HCT116 (cell line): ENCODE results near the gene RASL10A. TPM values are rescaled to one million over a fixed set of nuclear protein-coding genes. Genes with fewer than 3 reads are reported as not detected.
A peak's percentile ranks its signal among the peaks of the same experiment; 100 is the strongest.

Experiments
- ATAC-seq: fragments of 200-7000 bp; cut with Tn5 transposase; 2 replicates; pipeline ENCODE4 v1.9.1; 2020; ENCODE audit warnings: mild to moderate bottlenecking, moderate library complexity
- BruUV-seq: library from RNA; stranded (reverse); fragments of 400-500 nt; replicated peaks from 2 replicates; lab custom pipeline; 2021; lab: Mats Ljungman, UMichigan
- CTCF ChIA-PET: fragments of 300-600 bp; sonication (Branson Sonifier 250); formaldehyde crosslinking; loops from one replicate; lab custom pipeline; 2021; ENCODE audit warnings: antibody characterized with exemption; lab: Charles Lee
- POLR2A ChIA-PET: fragments of 300-600, 350-600 bp; sonication (Branson Sonifier 250); formaldehyde crosslinking; loops from one replicate; lab custom pipeline; 2021; ENCODE audit warnings: antibody characterized with exemption; lab: Charles Lee
- RAD21 ChIA-PET, 2 experiments: fragments of 300-600 bp; sonication (Branson Sonifier 250); formaldehyde crosslinking; loops; one replicate each; lab custom pipeline; 2023; ENCODE audit warnings: low total read pairs in 2 of 2; ENCODE audit not compliant: uncharacterized antibody in 2 of 2, unreplicated experiment in 2 of 2, low non-redundant PET in 1 of 2; lab: Charles Lee
- DNase-seq: peaks from one replicate; pipeline ENCODE4 v3.0.0-alpha.2; 2010; ENCODE audit warnings: low read depth, low spot score
- H2AFZ ChIP-seq: fragments of 200-600 bp; shearing (Covaris generic), sonication (generic); 2 replicates; pipeline ENCODE4 v1.6.1; 2017; ENCODE audit warnings: low read depth, mixed run types, mixed read lengths, antibody characterized with exemption, low read length; ENCODE audit not compliant: poor library complexity, severe bottlenecking
- H3K27ac ChIP-seq: 2 replicates; pipeline ENCODE4 v1.5.1; 2012; ENCODE audit warnings: low read depth, low read length
- H3K27me3 ChIP-seq: fragments of 200-600 bp; sonication (generic); 2 replicates; pipeline ENCODE4 v1.6.1; 2016; ENCODE audit warnings: mixed run types, low read length, mixed read lengths; ENCODE audit not compliant: insufficient read depth
- H3K36me3 ChIP-seq, 2 experiments: fragments of 200-500 bp in 1 of 2; fragments of 200-600 bp in 1 of 2; sonication (Bioruptor generic) in 1 of 2; sonication (generic) in 1 of 2; 2 replicates each; pipeline versions ENCODE4 v1.5.1 to v1.6.1; 2014 to 2016; ENCODE audit warnings: low read length in 2 of 2, inconsistent platforms in 1 of 2, mixed read lengths in 1 of 2, mixed run types in 1 of 2; ENCODE audit not compliant: insufficient read depth in 2 of 2, control insufficient read depth in 1 of 2
- H3K4me1 ChIP-seq, 2 experiments: fragments of 200-600 bp in 1 of 2; sonication (generic) in 1 of 2; 2 replicates each; pipeline versions ENCODE4 v1.5.1 to v1.6.1; 2012 to 2017; ENCODE audit warnings: low read length in 2 of 2, inconsistent platforms in 1 of 2, mild to moderate bottlenecking in 1 of 2, mixed read lengths in 1 of 2, mixed run types in 1 of 2, moderate library complexity in 1 of 2; ENCODE audit not compliant: insufficient read depth in 2 of 2, control insufficient read depth in 1 of 2
- H3K4me2 ChIP-seq: fragments of 200-600 bp; sonication (generic); 2 replicates; pipeline ENCODE4 v1.6.1; 2017; ENCODE audit warnings: mixed run types, low read length, mixed read lengths
- H3K4me3 ChIP-seq, 2 experiments: fragments of 200-600 bp in 1 of 2; sonication (generic) in 1 of 2; replicated peaks in 1 of 2; 2 replicates each; pipeline ENCODE4 v1.5.1; 2011 to 2016; ENCODE audit warnings: low read length in 2 of 2, control low read depth in 1 of 2, low read depth in 1 of 2, mild to moderate bottlenecking in 1 of 2, mixed read lengths in 1 of 2, mixed run types in 1 of 2
- H3K79me2 ChIP-seq: fragments of 200-600 bp; sonication (generic); 2 replicates; pipeline ENCODE4 v1.6.1; 2017; ENCODE audit warnings: mild to moderate bottlenecking, mixed run types, low read length, moderate library complexity, mixed read lengths; ENCODE audit not compliant: insufficient read depth
- H3K9ac ChIP-seq: fragments of 200-600 bp; sonication (generic); 2 replicates; pipeline ENCODE4 v1.6.1; 2016; ENCODE audit warnings: low read length, mixed read lengths
- H3K9me2 ChIP-seq: fragments of 200-600 bp; sonication (generic), shearing (Covaris generic); 2 replicates; pipeline ENCODE4 v1.6.1; 2017; ENCODE audit warnings: mixed run types, mild to moderate bottlenecking, moderate library complexity; ENCODE audit not compliant: insufficient read depth
- H3K9me3 ChIP-seq, 2 experiments: fragments of 200-500 bp in 1 of 2; fragments of 200-600 bp in 1 of 2; sonication (Bioruptor generic) in 1 of 2; sonication (generic) in 1 of 2; 2 replicates each; pipeline ENCODE4 v1.6.1; 2014 to 2017; ENCODE audit warnings: low read length in 2 of 2, mixed read lengths in 2 of 2, inconsistent platforms in 1 of 2, low read depth in 1 of 2, mild to moderate bottlenecking in 1 of 2, mixed run types in 1 of 2, moderate library complexity in 1 of 2; ENCODE audit not compliant: control insufficient read depth in 1 of 2, insufficient read depth in 1 of 2
- H4K20me1 ChIP-seq: fragments of 200-600 bp; sonication (generic), shearing (Covaris generic); 2 replicates; pipeline ENCODE4 v1.6.1; 2017; ENCODE audit warnings: mixed run types, mild to moderate bottlenecking, moderate library complexity; ENCODE audit not compliant: insufficient read depth
- ATF3 ChIP-seq: IDR thresholded peaks from 2 replicates; pipeline ENCODE4 v1.6.1; 2012
- CBX3 ChIP-seq: IDR thresholded peaks from 2 replicates; pipeline ENCODE4 v1.6.1; 2012; ENCODE audit warnings: low read depth
- CEBPB ChIP-seq: IDR thresholded peaks from 2 replicates; pipeline ENCODE4 v1.6.1; 2012; ENCODE audit warnings: low read depth
- EGR1 ChIP-seq: IDR thresholded peaks from 2 replicates; pipeline ENCODE4 v1.6.1; 2012; ENCODE audit warnings: low read depth
- EZH2 ChIP-seq: fragments of 200-600 bp; sonication (generic); IDR thresholded peaks from 2 replicates; pipeline ENCODE4 v1.6.1; 2017; ENCODE audit warnings: antibody characterized with exemption, mixed run types
- FOSL1 ChIP-seq: IDR thresholded peaks from 2 replicates; pipeline ENCODE4 v1.6.1; 2012; ENCODE audit warnings: low read depth
- JUND ChIP-seq: IDR thresholded peaks from 2 replicates; pipeline ENCODE4 v1.6.1; 2012
- POLR2A ChIP-seq: IDR thresholded peaks from 2 replicates; pipeline ENCODE4 v1.7.0; 2011; ENCODE audit warnings: borderline replicate concordance; ENCODE audit not compliant: insufficient read depth, insufficient read length; ENCODE audit errors: extremely low read depth
- POLR2AphosphoS5 ChIP-seq: IDR thresholded peaks from 2 replicates; pipeline ENCODE4 v1.6.1; 2011; ENCODE audit warnings: mild to moderate bottlenecking, low read depth, low read length, moderate library complexity
- RAD21 ChIP-seq: IDR thresholded peaks from 2 replicates; pipeline ENCODE4 v1.6.1; 2012; ENCODE audit warnings: low read depth, mild to moderate bottlenecking
- SIN3A ChIP-seq: IDR thresholded peaks from 2 replicates; pipeline ENCODE4 v1.6.1; 2012; ENCODE audit warnings: low read depth
- SP1 ChIP-seq: IDR thresholded peaks from 2 replicates; pipeline ENCODE4 v1.6.1; 2012; ENCODE audit warnings: low read depth
- YY1 ChIP-seq: IDR thresholded peaks from 2 replicates; pipeline ENCODE4 v1.6.1; 2011; ENCODE audit warnings: low read length, low read depth, moderate library complexity, mild to moderate bottlenecking; ENCODE audit not compliant: insufficient replicate concordance; ENCODE audit errors: extremely low read depth
- ZFX ChIP-seq: fragments of 450-650 bp; IDR thresholded peaks from 2 replicates; pipeline ENCODE4 v1.6.1; 2017
- intact Hi-C: fragments of 100-400 bp; cut with micrococcal nuclease; formaldehyde crosslinking; loops from 2 replicates; pipeline ENCODE4 v1.10.0; 2022
- total RNA-seq: library from RNA; stranded (reverse); gene quantifications from one replicate; pipeline ENCODE4 v1.2.1, GENCODE V29; 2021; ENCODE audit not compliant: unreplicated experiment
- TF ChIP-seq, protein P1 (sequence below): IDR thresholded peaks from 2 replicates; pipeline ENCODE4 v1.6.1; 2011; ENCODE audit warnings: mild to moderate bottlenecking, low read length, moderate library complexity; ENCODE audit not compliant: insufficient replicate concordance; ENCODE audit errors: extremely low read depth

RASL10A gene
- total RNA-seq, 1 experiment from 2014 or later: 0.96 TPM

- TF ChIP-seq, protein P1, sequence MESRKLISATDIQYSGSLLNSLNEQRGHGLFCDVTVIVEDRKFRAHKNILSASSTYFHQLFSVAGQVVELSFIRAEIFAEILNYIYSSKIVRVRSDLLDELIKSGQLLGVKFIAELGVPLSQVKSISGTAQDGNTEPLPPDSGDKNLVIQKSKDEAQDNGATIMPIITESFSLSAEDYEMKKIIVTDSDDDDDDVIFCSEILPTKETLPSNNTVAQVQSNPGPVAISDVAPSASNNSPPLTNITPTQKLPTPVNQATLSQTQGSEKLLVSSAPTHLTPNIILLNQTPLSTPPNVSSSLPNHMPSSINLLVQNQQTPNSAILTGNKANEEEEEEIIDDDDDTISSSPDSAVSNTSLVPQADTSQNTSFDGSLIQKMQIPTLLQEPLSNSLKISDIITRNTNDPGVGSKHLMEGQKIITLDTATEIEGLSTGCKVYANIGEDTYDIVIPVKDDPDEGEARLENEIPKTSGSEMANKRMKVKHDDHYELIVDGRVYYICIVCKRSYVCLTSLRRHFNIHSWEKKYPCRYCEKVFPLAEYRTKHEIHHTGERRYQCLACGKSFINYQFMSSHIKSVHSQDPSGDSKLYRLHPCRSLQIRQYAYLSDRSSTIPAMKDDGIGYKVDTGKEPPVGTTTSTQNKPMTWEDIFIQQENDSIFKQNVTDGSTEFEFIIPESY: no peak
- peak; percentile 72 for TF ChIP-seq POLR2AphosphoS5
- peak; percentile 55; the same call in 1 of the 2 replicates for TF ChIP-seq SIN3A
- peak; percentile 68 for TF ChIP-seq JUND
- no peak for TF ChIP-seq EGR1
- TF ChIP-seq SP1: peak; percentile 70; the same call in 1 of the 2 replicates
- TF ChIP-seq YY1: peak; percentile 87
- TF ChIP-seq ZFX: no peak
- peak; percentile 73 for TF ChIP-seq POLR2A
- TF ChIP-seq CBX3: no peak
- no peak for TF ChIP-seq ATF3
- TF ChIP-seq RAD21: no peak
- no peak for TF ChIP-seq FOSL1
These were observed 47.5 kb downstream of the RASL10A start, which contains the start of the genes EWSR1 and RHBDD3 (continued) for GRCh38 chr22:29267858-29268510.

DNA sequence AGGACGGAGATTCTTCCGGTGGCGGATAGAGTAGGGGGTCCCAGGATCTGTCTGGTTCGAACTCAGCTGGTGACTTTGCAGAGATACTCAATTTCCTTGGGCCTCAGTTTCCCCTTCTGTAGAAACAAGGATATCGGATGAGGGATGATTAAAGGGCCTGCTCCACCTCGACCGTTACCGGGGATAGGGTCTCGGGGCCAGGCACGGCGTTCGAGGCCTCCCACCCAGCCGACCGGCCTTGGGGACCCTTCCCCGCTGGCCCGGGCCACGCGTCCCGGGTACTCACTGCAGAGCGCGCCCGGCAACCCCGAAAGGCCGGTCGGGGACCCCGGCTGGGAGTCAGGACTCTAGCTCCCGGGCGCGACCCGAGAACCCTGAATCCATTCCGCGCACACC, 48.0 kb downstream of the RASL10A start:
- CTCF ChIA-PET: no interaction called here

More for the DNA sequence above, 48.0 kb downstream of the RASL10A start:
- no peak overlapping the region for H2AFZ ChIP-seq
- TSS peak; percentile 71 for BruUV-seq
- ChIA-PET POLR2A (no interaction called here), RAD21 (no interaction called here)
- H3K4me3 ChIP-seq: peak overlapping the region; percentile 58 to 91
- DNase-seq (no peak), ATAC-seq (no peak)
- H3K9me2 ChIP-seq: no peaks in the 10 kb centered on the region
- peak overlapping the region; percentile 100 for H3K4me2 ChIP-seq
- intact Hi-C loops: no loop called here
- TF ChIP-seq ATF3 (no peak), EZH2 (no peak), ZFX (peak; percentile 58), SIN3A (no peak), CEBPB (no peak), EGR1 (no peak)
- TF ChIP-seq, protein P1: no peak
- peaks cover 36% of the 10 kb centered on the region; the same call in 1 of the 2 replicates for H4K20me1 ChIP-seq
- H3K9ac ChIP-seq: peak overlapping the region; percentile 99
- H3K79me2 ChIP-seq: peaks cover 73% of the 10 kb centered on the region
- H3K27me3 ChIP-seq: no peaks in the 10 kb centered on the region
- H3K4me1 ChIP-seq: peaks cover 15 to 31% of the 10 kb centered on the region in 2 experiments
- peak overlapping the region; percentile 91 for H3K27ac ChIP-seq
- peaks cover 31 to 56% of the 10 kb centered on the region in 2 experiments for H3K36me3 ChIP-seq
- no peaks in the 10 kb centered on the region for H3K9me3 ChIP-seq
